ENCODE measurements around the gene RNU7-1. TPM values are rescaled to one million over a fixed set of nuclear protein-coding genes. Genes with fewer than 3 reads are reported as not detected.

The RNU7-1 gene
- total RNA-seq, 1 donor from 2014 or later, result not detected

- Mint-ChIP-seq H3K4me3 (peak within 1 kb of the TSS; percentile 90), H3K9me3 (no peaks in the 10 kb centered on the region), H3K4me1 (peaks cover 30% of the 10 kb centered on the region), H3K27ac (peak within 1 kb of the TSS; percentile 61), H3K27me3 (peaks cover 2% of the 10 kb centered on the region), H3K36me3 (ENCODE audit: low read depth) (peaks cover 13% of the 10 kb centered on the region)
- intact Hi-C loops (cut with micrococcal nuclease), result loop anchor here (1.0 kb wide), 3 partner anchors 10 to 41 kb away; partner anchors contain the start of genes LRRC23 and SPSB2
- ATAC-seq (ENCODE audit: low read depth) (peak; percentile 93), DNase-seq (peak; percentile 71)
- TF ChIP-seq, protein P1, sequence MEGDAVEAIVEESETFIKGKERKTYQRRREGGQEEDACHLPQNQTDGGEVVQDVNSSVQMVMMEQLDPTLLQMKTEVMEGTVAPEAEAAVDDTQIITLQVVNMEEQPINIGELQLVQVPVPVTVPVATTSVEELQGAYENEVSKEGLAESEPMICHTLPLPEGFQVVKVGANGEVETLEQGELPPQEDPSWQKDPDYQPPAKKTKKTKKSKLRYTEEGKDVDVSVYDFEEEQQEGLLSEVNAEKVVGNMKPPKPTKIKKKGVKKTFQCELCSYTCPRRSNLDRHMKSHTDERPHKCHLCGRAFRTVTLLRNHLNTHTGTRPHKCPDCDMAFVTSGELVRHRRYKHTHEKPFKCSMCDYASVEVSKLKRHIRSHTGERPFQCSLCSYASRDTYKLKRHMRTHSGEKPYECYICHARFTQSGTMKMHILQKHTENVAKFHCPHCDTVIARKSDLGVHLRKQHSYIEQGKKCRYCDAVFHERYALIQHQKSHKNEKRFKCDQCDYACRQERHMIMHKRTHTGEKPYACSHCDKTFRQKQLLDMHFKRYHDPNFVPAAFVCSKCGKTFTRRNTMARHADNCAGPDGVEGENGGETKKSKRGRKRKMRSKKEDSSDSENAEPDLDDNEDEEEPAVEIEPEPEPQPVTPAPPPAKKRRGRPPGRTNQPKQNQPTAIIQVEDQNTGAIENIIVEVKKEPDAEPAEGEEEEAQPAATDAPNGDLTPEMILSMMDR (IDR thresholded peaks at IDR 0.05), result no peak
- ChIA-PET POLR2A (interaction anchor here (0.5 to 2.4 kb wide), 16 partner anchors 9 to 1022 kb away, joined by 3 to 13 read pairs (median 4); partner anchors contain the start of genes ATN1, C12orf57, LRRC23 and RNU7-1), CTCF (interaction anchor here (0.9 to 1.3 kb wide), 3 partner anchors 9 to 45 kb away, joined by 3 to 5 read pairs (median 3); no protein-coding TSS in a partner anchor)
Observed at GRCh38 chr12:6914246-6914946, 29.2 kb upstream of the RNU7-1 start, which contains the start of gene ENO2. Gene ENO2 (plus strand): TSS chr12:6914580. CDS start chr12:6915833, 1,253 bp downstream.

DNA sequence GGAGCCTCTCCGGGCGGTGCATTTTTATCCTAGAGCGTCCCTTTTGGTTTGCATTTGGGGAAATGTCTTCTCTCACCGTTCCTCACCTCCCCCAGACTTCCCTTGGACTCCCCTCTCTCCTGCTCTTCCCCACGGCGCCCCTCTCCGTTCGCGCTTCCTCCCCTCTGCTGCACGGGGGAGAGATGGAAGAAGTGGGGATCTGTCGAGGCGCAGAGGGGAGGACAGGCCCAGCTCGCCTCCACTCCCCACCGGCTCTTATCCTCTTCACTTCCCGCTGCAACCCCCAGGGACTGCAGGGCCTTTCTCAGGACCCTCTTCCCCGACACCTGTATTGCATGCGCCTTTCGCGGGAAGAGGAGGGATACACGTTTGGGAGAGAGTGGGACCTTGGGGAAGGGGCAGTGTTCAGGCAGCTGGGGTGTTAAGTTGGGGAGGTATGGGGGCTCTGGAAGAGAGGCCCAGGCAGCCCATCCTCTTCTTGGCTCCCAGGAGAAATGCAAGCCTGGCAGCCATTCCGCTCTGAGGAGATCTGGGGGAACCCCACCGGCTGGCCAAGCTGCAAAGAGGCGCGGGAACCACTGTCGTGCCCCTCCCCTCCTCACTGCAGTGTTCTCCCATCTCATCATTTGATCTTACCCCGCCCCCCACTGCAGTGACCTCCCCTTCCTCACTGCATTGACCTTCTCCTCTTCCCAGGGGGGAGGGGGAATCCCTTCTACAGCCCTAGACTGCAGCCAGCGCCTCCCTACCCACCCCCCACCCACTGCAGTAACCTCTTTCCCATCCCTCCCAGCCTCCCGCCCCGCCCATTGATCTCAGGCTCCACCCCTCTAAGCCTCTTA, 28.4 kb upstream of the RNU7-1 start:
- POLR2A ChIA-PET, result interaction anchor here (0.6 to 3.1 kb wide), 9 partner anchors 9 to 229 kb away, joined by 4 to 13 read pairs (median 7); partner anchors contain the start of genes ATN1, C12orf57, LRRC23 and RNU7-1
- Mint-ChIP-seq H3K27me3 (peaks cover 2% of the 10 kb centered on the region), H3K27ac (peak overlapping the region; percentile 50), H3K4me1 (peaks cover 34% of the 10 kb centered on the region), H3K4me3 (peak overlapping the region; percentile 90), H3K9me3 (no peaks in the 10 kb centered on the region), H3K36me3 (ENCODE audit: low read depth) (peaks cover 19% of the 10 kb centered on the region)
- TF ChIP-seq, protein P1 (IDR thresholded peaks at IDR 0.05), result no peak
- intact Hi-C loops (cut with micrococcal nuclease), result loop anchor here (1.0 kb wide), 3 partner anchors 9 to 42 kb away; partner anchors contain the start of genes LRRC23 and SPSB2
- CTCF ChIA-PET, result interaction anchor here (1.3 to 1.8 kb wide), 2 partner anchors 10 kb away, joined by 3 to 5 read pairs; no protein-coding TSS in a partner anchor
- DNase-seq (no peak), ATAC-seq (ENCODE audit: low read depth) (peak; percentile 4)

- H3K27me3 Mint-ChIP-seq, result peaks cover 2% of the 10 kb centered on the region
- H3K4me1 Mint-ChIP-seq, result peaks cover 34% of the 10 kb centered on the region
- no peaks in the 10 kb centered on the region for H3K9me3 Mint-ChIP-seq
- intact Hi-C loops (cut with micrococcal nuclease), result no loop called here
- no peak overlapping the region for H3K27ac Mint-ChIP-seq
- DNase-seq, result no peak
- peaks cover 19% of the 10 kb centered on the region for H3K36me3 Mint-ChIP-seq (ENCODE audit: low read depth)
- ATAC-seq (ENCODE audit: low read depth), result no peak
- POLR2A ChIA-PET, result interaction anchor here (2.0 to 3.1 kb wide), 4 partner anchors 11 to 43 kb away, joined by 7 to 13 read pairs (median 9); partner anchors contain the start of genes C12orf57, LRRC23, RNU7-1 and SPSB2
- peak overlapping the region; percentile 60 for H3K4me3 Mint-ChIP-seq
- TF ChIP-seq, protein P1 (IDR thresholded peaks at IDR 0.05), result no peak
- CTCF ChIA-PET, result interaction anchor here (1.8 kb wide), 1 partner anchor 9 kb away, joined by 5 read pairs; no protein-coding TSS in a partner anchor
Observed at GRCh38 chr12:6915789-6916285, 27.8 kb upstream of the RNU7-1 start.

- TF ChIP-seq, protein P1 (IDR thresholded peaks at IDR 0.05), result no peak
- Mint-ChIP-seq H3K27ac (peak overlapping the region; percentile 46), H3K27me3 (peaks cover 2% of the 10 kb centered on the region), H3K36me3 (ENCODE audit: low read depth) (peaks cover 19% of the 10 kb centered on the region), H3K4me1 (peaks cover 40% of the 10 kb centered on the region), H3K9me3 (no peaks in the 10 kb centered on the region), H3K4me3 (no peak overlapping the region)
- ChIA-PET CTCF (interaction anchor here (1.8 kb wide), 1 partner anchor 9 kb away, joined by 5 read pairs; no protein-coding TSS in a partner anchor), POLR2A (interaction anchor here (0.7 to 3.1 kb wide), 5 partner anchors 20 to 96 kb away, joined by 3 to 15 read pairs (median 9); partner anchors contain the start of genes C12orf57, RNU7-1 and SPSB2)
- intact Hi-C loops (cut with micrococcal nuclease), result no loop called here
- no peak for DNase-seq
- no peak for ATAC-seq (ENCODE audit: low read depth)
Observed at GRCh38 chr12:6916426-6917200, 27.0 kb upstream of the RNU7-1 start.
